Activated CD4-positive, alpha-beta T cell treated with anti-CD3 and anti-CD28 coated beads, Interleukin-2, amount 10 ng/mL, durations not matched to agents 24 days and 14 days (primary cell): ENCODE results near the gene PER2. TPM values are rescaled to one million over a fixed set of nuclear protein-coding genes. Genes with fewer than 3 reads are reported as not detected.

Experiments
- DNase-seq: peaks from one replicate; pipeline ENCODE4 v3.0.0; 2022
- H3K27ac Mint-ChIP-seq: one replicate; pipeline ENCODE4 v1.8.0; 2022; ENCODE audit warnings: mild to moderate bottlenecking, mixed read lengths
- H3K27me3 Mint-ChIP-seq: one replicate; pipeline ENCODE4 v1.8.0; 2022; ENCODE audit warnings: mixed read lengths
- H3K36me3 Mint-ChIP-seq: one replicate; pipeline ENCODE4 v1.8.0; 2022; ENCODE audit warnings: low read depth, mild to moderate bottlenecking, mixed read lengths
- H3K4me1 Mint-ChIP-seq: one replicate; pipeline ENCODE4 v1.8.0; 2021; ENCODE audit warnings: mixed read lengths
- H3K4me3 Mint-ChIP-seq: one replicate; pipeline ENCODE4 v1.8.0; 2022; ENCODE audit warnings: mild to moderate bottlenecking, moderate library complexity, mixed read lengths
- H3K9me3 Mint-ChIP-seq: one replicate; pipeline ENCODE4 v1.8.0; 2021; ENCODE audit warnings: mixed read lengths
- intact Hi-C: fragments of 100-400 bp; cut with micrococcal nuclease; formaldehyde crosslinking; loops from one replicate; pipeline ENCODE4 v1.15.1; 2023
- total RNA-seq: library from RNA; stranded (reverse); gene quantifications from 2 replicates; pipeline ENCODE4 v1.2.3, GENCODE V29; 2022

PER2 gene
- total RNA-seq, 1 donor from 2014 or later, result 18.3 TPM

DNA sequence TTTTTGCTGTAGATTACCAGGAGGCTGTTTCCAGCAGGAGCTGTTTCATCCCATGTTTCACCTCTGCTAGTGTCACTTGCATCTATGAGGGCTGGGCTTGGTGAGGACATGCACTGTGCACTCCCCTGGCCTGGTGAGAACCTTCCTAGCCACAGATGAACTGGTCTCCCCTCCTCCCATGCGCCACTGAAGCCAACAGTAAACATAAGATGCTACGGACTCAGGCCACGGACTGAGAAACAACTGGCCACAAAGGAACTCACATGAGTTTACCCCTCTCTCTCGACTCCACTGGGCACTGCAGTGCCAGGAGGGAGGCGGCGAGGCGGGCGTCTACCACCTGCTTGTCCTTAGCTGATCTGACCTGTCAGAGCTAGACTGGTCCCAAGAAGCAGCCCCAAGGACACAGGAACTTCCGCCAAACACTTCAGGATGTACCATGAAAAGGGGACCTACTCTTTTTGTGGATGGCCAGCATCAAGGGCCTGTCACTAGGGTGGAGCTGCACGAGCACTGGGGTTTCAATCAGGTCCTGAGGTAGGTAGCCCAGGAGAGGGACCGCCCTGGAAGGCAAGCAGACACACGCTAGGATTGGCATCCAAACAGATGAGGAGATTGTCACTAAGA is 25.8 kb downstream of the PER2 start:
- Mint-ChIP-seq H3K27me3 (no peaks in the 10 kb centered on the region), H3K36me3 (peaks cover 38% of the 10 kb centered on the region), H3K9me3 (no peaks in the 10 kb centered on the region), H3K27ac (no peak overlapping the region), H3K4me1 (peaks cover 11% of the 10 kb centered on the region), H3K4me3 (no peak overlapping the region)
- DNase-seq, result no peak
- intact Hi-C loops, result loop anchor here (1.0 to 5.0 kb wide), 3 partner anchors 100 to 404 kb away; no protein-coding TSS in a partner anchor

GRCh38 chr2:238261718-238262375 is 26.6 kb downstream of the PER2 start:
- intact Hi-C loops, result loop anchor here (2.0 to 5.0 kb wide), 2 partner anchors 100 to 293 kb away; no protein-coding TSS in a partner anchor
- no peak for DNase-seq
- Mint-ChIP-seq H3K27me3 (no peaks in the 10 kb centered on the region), H3K36me3 (peaks cover 31% of the 10 kb centered on the region), H3K4me1 (peaks cover 10% of the 10 kb centered on the region), H3K4me3 (no peak overlapping the region), H3K27ac (no peak overlapping the region), H3K9me3 (no peaks in the 10 kb centered on the region)

- Mint-ChIP-seq H3K4me3 (no peak overlapping the region), H3K9me3 (no peaks in the 10 kb centered on the region), H3K36me3 (peaks cover 32% of the 10 kb centered on the region), H3K27ac (no peak overlapping the region), H3K27me3 (no peaks in the 10 kb centered on the region), H3K4me1 (peaks cover 10% of the 10 kb centered on the region)
- DNase-seq, result no peak
- intact Hi-C loops, result loop anchor here (5.0 kb wide), 1 partner anchor 99 kb away; no protein-coding TSS in a partner anchor
These were observed 27.5 kb downstream of the PER2 start for GRCh38 chr2:238260883-238261282.

DNA sequence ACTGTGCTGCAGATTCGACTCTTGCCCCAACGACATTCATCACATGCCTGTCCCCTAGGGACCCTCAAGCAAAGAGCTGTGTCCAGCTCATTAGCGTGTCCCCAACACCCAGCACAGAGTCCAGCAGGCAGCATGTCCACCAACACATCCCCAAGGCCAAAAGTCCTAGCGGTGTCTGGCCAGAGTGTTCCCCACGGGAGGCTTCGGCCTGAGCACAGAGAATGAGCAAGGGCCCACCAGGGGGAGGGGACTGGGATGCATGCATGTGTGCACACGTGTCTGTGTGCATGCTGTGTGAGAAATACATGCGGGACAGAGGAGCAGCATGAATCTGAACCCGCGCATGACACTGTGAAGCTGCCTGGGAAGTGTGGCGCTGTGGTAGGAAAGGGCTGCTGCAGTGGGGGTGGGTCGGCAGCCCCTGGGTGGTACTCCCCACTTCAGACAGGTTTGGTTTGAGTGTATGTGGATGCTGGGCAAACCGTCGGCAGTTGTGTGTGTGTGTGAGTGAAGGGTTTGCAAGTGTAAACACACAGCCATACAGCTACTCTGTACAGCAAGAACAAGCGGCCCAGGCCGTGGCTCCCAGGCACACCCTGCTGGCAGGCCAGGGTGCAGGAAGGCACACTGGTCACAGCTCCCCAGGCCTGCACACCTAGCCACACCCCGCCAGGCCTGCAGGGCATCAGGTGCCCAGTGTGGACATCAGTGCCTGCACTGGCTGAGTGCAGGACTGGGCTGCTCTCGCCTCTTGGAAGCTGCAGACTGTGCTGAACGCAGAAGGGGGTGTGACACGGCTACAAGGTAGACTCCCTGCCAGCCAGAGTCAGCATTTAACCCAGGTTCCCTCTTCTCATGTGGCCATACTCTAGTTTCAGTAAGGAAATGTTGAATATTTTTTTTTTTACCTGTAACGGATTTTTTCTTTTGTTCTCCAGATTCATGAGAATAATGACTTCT is 29.1 kb downstream of the PER2 start:
- Mint-ChIP-seq H3K4me3 (no peak overlapping the region), H3K36me3 (peaks cover 39% of the 10 kb centered on the region), H3K4me1 (peaks cover 10% of the 10 kb centered on the region), H3K27me3 (no peaks in the 10 kb centered on the region), H3K9me3 (no peaks in the 10 kb centered on the region), H3K27ac (no peak overlapping the region)
- peak; percentile 65 for DNase-seq
- intact Hi-C loops, result loop anchor here (5.0 kb wide), 1 partner anchor 97 kb away; no protein-coding TSS in a partner anchor

DNA sequence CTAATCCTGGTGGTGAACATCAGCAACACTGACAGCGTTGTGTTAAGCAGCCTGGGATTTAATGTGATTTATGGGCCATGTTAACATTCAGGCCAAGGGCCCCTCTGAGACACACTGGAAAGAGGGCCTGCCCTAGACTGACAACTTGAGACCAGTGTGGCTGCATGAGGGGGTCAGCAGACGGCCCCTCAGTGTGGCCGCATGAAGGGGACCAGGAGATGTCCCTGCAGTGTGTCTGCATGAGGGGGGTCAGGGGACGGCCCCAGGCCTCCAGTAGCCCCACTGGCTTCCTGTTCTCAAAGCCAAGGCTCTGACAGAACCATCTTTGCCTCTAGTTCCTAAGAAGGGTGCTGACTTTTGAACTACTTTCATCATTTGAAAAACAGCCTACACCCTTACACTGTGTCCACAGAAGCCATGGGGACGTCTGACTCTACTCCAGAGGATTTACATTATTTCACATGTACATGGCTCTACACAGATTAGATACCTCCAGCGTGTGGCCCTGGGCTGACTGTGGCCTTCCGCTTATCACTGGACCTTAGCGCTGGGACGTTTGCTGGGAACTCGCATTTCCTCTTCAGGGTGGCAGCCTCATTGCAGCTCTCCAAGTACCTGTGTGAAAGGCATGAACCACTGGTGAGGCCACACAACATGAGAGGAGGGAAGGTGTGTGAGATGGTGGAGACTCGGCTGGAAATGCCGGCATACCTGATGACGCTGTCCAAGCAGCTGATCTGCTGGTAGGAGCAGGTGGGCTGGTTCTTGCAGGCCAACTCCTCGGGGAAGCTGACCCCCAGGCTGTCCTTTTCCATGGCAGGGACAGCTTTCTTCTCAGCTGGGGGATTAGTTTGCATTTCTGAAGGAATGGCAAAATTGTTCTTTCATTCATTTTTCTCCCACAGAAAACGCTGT is 30.4 kb downstream of the PER2 start:
- Mint-ChIP-seq H3K27me3 (no peaks in the 10 kb centered on the region), H3K9me3 (no peaks in the 10 kb centered on the region), H3K4me1 (peaks cover 5% of the 10 kb centered on the region), H3K4me3 (no peak overlapping the region), H3K36me3 (peaks cover 41% of the 10 kb centered on the region), H3K27ac (no peak overlapping the region)
- DNase-seq, result no peak
- intact Hi-C loops, result no loop called here

- Mint-ChIP-seq H3K4me3 (no peak overlapping the region), H3K4me1 (peaks cover 5% of the 10 kb centered on the region), H3K27ac (no peak overlapping the region), H3K36me3 (peaks cover 43% of the 10 kb centered on the region), H3K9me3 (no peaks in the 10 kb centered on the region), H3K27me3 (no peaks in the 10 kb centered on the region)
- intact Hi-C loops, result no loop called here
- DNase-seq, result peak; percentile 89
These were observed 31.8 kb downstream of the PER2 start for GRCh38 chr2:238256594-238257104.

DNA sequence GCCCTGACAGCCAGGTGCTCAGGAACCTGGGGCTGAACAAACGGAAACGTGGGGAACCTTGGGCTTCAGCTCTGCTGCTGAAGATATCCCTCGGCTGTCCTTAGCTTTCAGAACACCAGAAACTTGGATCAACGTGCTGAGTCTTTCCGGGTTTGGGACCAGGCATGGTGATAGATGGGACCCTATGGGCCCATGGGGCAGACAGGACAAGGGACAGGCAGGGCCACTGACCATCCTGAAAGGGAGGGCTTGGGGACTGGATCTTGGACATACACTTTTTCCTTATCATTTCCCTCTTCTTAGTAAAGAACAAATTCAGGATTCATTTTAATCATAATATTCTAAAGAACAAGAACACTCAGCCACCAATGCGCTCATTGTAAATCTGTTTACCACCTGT is 32.3 kb downstream of the PER2 start:
- Mint-ChIP-seq H3K27me3 (no peaks in the 10 kb centered on the region), H3K4me3 (no peak overlapping the region), H3K36me3 (peaks cover 42% of the 10 kb centered on the region), H3K27ac (no peak overlapping the region), H3K4me1 (peaks cover 5% of the 10 kb centered on the region), H3K9me3 (no peaks in the 10 kb centered on the region)
- intact Hi-C loops, result no loop called here
- DNase-seq, result no peak

DNA sequence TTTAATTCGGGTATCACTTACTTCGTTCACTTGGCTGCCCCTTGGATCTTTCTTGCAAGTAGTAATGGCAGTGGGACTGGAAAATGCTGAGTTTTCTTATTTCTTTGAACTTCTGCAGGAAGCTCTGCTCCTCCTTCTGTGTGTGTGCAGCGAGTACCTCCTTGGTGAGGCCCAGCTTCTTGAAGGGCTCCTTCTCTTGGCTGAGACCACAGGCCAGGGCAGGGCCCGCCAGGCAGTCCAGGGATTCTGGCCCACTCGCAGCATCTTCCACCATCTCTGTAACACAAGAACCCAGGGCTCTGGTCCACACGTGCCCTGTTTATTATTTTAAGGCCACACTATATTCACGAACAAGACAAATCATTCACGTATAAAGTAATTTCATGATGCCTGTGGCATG is 32.8 kb downstream of the PER2 start:
- no peak for DNase-seq
- Mint-ChIP-seq H3K9me3 (no peaks in the 10 kb centered on the region), H3K27me3 (no peaks in the 10 kb centered on the region), H3K4me3 (no peak overlapping the region), H3K36me3 (peaks cover 44% of the 10 kb centered on the region), H3K4me1 (peaks cover 5% of the 10 kb centered on the region), H3K27ac (no peak overlapping the region)
- intact Hi-C loops, result no loop called here

GRCh38 chr2:238255151-238255551 is 33.3 kb downstream of the PER2 start:
- Mint-ChIP-seq H3K27me3 (no peaks in the 10 kb centered on the region), H3K4me3 (no peak overlapping the region), H3K36me3 (peaks cover 43% of the 10 kb centered on the region), H3K9me3 (no peaks in the 10 kb centered on the region), H3K4me1 (peaks cover 5% of the 10 kb centered on the region), H3K27ac (no peak overlapping the region)
- intact Hi-C loops, result no loop called here
- no peak for DNase-seq

DNA sequence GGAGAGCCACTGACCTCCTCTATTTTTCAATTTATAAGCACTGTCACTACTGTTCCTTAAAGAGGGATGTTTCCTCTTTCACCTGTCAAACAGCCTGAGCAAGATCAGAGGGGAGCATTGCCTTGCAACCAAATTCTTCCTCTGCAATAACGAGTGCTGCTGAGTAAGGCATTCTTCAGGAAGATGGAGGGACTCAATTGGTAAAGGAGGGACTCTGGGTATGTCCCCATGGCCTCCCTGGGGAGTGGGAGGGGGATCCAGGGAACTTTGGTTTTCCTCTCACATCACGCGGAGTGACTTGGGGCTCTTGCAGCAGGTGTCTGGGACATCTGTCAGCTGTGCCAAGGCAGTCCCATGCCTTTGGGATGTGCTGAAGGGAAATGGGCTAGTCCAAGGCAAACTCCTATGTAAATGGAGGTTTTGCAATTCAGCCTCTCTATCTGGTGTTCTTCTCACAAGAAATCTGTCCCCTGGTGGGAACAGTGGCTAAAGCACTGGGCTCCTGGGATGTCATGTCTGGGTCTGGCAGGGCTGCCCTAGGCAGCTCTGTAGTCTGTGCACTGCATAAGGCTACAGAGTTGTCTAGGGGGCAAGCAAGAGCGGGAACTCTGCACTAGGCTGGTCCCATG is 34.2 kb downstream of the PER2 start:
- Mint-ChIP-seq H3K4me1 (no peaks in the 10 kb centered on the region), H3K9me3 (no peaks in the 10 kb centered on the region), H3K36me3 (peaks cover 41% of the 10 kb centered on the region), H3K27me3 (no peaks in the 10 kb centered on the region), H3K4me3 (no peak overlapping the region), H3K27ac (no peak overlapping the region)
- intact Hi-C loops, result no loop called here
- no peak for DNase-seq

DNA sequence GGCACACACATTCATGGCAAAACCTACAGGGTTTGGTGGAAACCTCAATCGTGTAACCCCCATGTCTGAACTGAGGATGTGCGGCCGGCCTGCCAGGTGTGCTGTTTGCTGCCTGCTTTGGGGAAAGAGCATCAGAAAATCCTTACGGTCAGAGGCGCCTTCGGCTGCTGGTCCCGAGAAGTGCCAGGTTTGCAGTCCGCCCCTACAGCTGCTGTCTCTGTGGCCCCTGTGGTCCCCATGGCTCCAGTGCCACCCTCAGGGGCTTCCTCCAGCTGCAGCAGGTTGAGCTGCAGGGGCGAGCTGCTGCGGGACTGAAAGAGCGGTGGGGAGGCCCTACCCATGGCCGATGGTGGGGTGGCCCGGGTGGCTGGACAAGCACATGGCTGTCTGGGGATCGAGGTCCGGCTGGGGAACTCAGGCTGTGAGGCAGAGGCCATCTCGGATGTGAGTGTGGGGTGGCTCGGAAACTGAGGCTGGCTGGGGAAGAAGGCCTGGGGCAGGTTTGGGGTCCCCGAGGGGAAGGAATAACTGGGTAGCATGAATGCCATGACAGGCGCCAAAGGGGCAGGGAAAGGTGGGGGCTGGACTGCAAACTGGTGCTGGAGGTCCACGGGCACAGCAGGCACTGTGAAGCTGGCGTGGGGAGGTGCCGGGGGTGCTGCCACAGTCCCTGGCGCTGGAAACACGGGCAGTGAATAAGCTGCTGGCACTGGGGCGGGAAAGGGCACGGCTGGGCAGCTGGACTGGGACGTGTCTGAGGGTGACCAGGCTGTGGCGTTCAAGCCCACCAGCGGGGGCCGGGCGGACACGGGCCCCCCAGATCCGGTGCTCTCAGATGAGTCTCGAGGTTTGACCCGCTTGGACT is 35.4 kb downstream of the PER2 start:
- intact Hi-C loops, result no loop called here
- H3K4me3 Mint-ChIP-seq, result no peak overlapping the region
- no peaks in the 10 kb centered on the region for H3K4me1 Mint-ChIP-seq
- H3K27me3 Mint-ChIP-seq, result no peaks in the 10 kb centered on the region
- H3K36me3 Mint-ChIP-seq, result peaks cover 37% of the 10 kb centered on the region
- H3K9me3 Mint-ChIP-seq, result no peaks in the 10 kb centered on the region
- no peak overlapping the region for H3K27ac Mint-ChIP-seq
- DNase-seq, result no peak

DNA sequence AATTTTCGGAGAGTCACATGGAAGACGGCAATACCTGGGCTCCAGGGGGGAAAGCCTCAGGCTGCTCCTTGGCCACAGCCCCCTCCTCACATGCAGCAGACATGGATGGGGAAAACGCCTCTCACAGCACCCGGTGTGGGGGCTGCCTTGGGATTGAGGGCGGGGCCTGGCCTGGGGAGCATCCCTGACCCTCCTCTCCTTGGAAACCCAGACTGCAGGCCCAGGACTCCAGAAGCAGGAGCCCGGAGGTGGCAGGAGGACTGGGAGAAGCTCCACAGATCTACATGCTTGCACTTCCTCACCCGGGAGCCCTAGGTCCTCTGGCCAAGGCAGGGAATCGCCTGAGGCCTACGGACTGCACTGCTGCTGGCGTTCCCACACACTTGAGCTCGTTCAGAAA is 36.4 kb downstream of the PER2 start:
- no peaks in the 10 kb centered on the region for H3K9me3 Mint-ChIP-seq

More for the DNA sequence above, 36.4 kb downstream of the PER2 start:
- H3K36me3 Mint-ChIP-seq, result peaks cover 40% of the 10 kb centered on the region
- intact Hi-C loops, result no loop called here
- DNase-seq, result no peak
- no peaks in the 10 kb centered on the region for H3K27me3 Mint-ChIP-seq
- H3K27ac Mint-ChIP-seq, result no peak overlapping the region
- no peak overlapping the region for H3K4me3 Mint-ChIP-seq
- no peaks in the 10 kb centered on the region for H3K4me1 Mint-ChIP-seq
